Measurements from ENCODE around the gene PPM1E.
"Not testable (repeated sequence)": the region's sequence is repeated elsewhere in the genome, so short reads cannot be mapped to it uniquely, and the experiment has no call there.

The PPM1E gene

GRCh38 chr17:58832514-58832913, 76.9 kb downstream of the PPM1E start:
- TF ChIP-seq CTCF (IDR thresholded peaks at IDR 0.05; ENCODE audit: unreplicated experiment in 3 of 3): no peak
- Mint-ChIP-seq H3K9me3 (peaks cover 20% of the 10 kb centered on the region), H3K36me3 (ENCODE audit: low read depth) (peaks cover 4% of the 10 kb centered on the region), H3K27me3 (ENCODE audit: low read depth) (peaks cover 3% of the 10 kb centered on the region), H3K4me3 (no peak overlapping the region), H3K4me1 (no peaks in the 10 kb centered on the region), H3K27ac (no peak overlapping the region)

GRCh38 chr17:58837699-58838098, 82.0 kb downstream of the PPM1E start:
- Mint-ChIP-seq H3K4me3 (no peak overlapping the region), H3K27ac (no peak overlapping the region), H3K27me3 (ENCODE audit: low read depth) (peaks cover 3% of the 10 kb centered on the region), H3K9me3 (peaks cover 3% of the 10 kb centered on the region), H3K4me1 (no peaks in the 10 kb centered on the region), H3K36me3 (ENCODE audit: low read depth) (no peaks in the 10 kb centered on the region)
- TF ChIP-seq CTCF (IDR thresholded peaks at IDR 0.05; ENCODE audit: unreplicated experiment in 3 of 3): no peak

- no peak for TF ChIP-seq CTCF (IDR thresholded peaks at IDR 0.05; ENCODE audit: unreplicated experiment in 3 of 3)
- H3K9me3 Mint-ChIP-seq: no peaks in the 10 kb centered on the region
- H3K4me3 Mint-ChIP-seq: no peak overlapping the region
- H3K4me1 Mint-ChIP-seq: no peaks in the 10 kb centered on the region
- no peaks in the 10 kb centered on the region for H3K27me3 Mint-ChIP-seq (ENCODE audit: low read depth)
- H3K36me3 Mint-ChIP-seq (ENCODE audit: low read depth): no peaks in the 10 kb centered on the region
- no peak overlapping the region for H3K27ac Mint-ChIP-seq
Measured at GRCh38 chr17:58840820-58841612, 85.4 kb downstream of the PPM1E start.

- H3K4me3 Mint-ChIP-seq; H3K36me3 Mint-ChIP-seq (ENCODE audit: low read depth): not testable (repeated sequence)
Measured at GRCh38 chr17:58846413-58846812, 90.8 kb downstream of the PPM1E start.

GRCh38 chr17:58850106-58850505, 94.5 kb downstream of the PPM1E start:
- H3K4me1 Mint-ChIP-seq; H3K4me3 Mint-ChIP-seq; H3K36me3 Mint-ChIP-seq (ENCODE audit: low read depth); H3K27ac Mint-ChIP-seq; H3K27me3 Mint-ChIP-seq (ENCODE audit: low read depth): not testable (repeated sequence)
- peaks cover 27% of the 10 kb centered on the region for H3K9me3 Mint-ChIP-seq

More at GRCh38 chr17:58846413-58846812, 90.8 kb downstream of the PPM1E start:
- not testable (repeated sequence) for H3K4me1 Mint-ChIP-seq; H3K27me3 Mint-ChIP-seq (ENCODE audit: low read depth); H3K27ac Mint-ChIP-seq
- peaks cover 23% of the 10 kb centered on the region for H3K9me3 Mint-ChIP-seq

GRCh38 chr17:58865301-58865700, 109.6 kb downstream of the PPM1E start:
- Mint-ChIP-seq H3K27ac (no peak overlapping the region), H3K4me3 (no peak overlapping the region), H3K27me3 (ENCODE audit: low read depth) (peaks cover 3% of the 10 kb centered on the region), H3K36me3 (ENCODE audit: low read depth) (no peaks in the 10 kb centered on the region), H3K4me1 (no peaks in the 10 kb centered on the region), H3K9me3 (no peaks in the 10 kb centered on the region)
- no peak for TF ChIP-seq CTCF (IDR thresholded peaks at IDR 0.05; ENCODE audit: unreplicated experiment in 3 of 3)

- H3K36me3 Mint-ChIP-seq (ENCODE audit: low read depth): no peaks in the 10 kb centered on the region
Measured at GRCh38 chr17:58870747-58871146, 115.1 kb downstream of the PPM1E start.

More at GRCh38 chr17:58870747-58871146, 115.1 kb downstream of the PPM1E start:
- H3K27me3 Mint-ChIP-seq (ENCODE audit: low read depth): no peaks in the 10 kb centered on the region
- no peak overlapping the region for H3K27ac Mint-ChIP-seq
- TF ChIP-seq CTCF (IDR thresholded peaks at IDR 0.05; ENCODE audit: unreplicated experiment in 3 of 3): no peak
- H3K4me3 Mint-ChIP-seq: no peak overlapping the region
- H3K4me1 Mint-ChIP-seq: no peaks in the 10 kb centered on the region
- no peaks in the 10 kb centered on the region for H3K9me3 Mint-ChIP-seq
